ENCODE data around the gene COPB2. TPM values are rescaled to one million over a fixed set of nuclear protein-coding genes. Genes with fewer than 3 reads are reported as not detected.

Gene COPB2
- total RNA-seq, 1 donor from 2014 or later = 185 TPM

Other genes starting within 250 kb of the COPB2 start
- gene MRPS22, start 45.6 kb downstream of the COPB2 start, total RNA-seq = 71.5 and 86.7 TPM in 2 replicates
- gene RBP2, start 86.9 kb upstream of the COPB2 start, total RNA-seq = not detected in 2 replicates
- gene RBP1, start 150.1 kb upstream of the COPB2 start, total RNA-seq = 58.5 and 65.9 TPM in 2 replicates

Measured in dermis blood vessel endothelial cell (primary cell).